ENCODE results near the gene ARHGAP24.

Gene ARHGAP24

DNA sequence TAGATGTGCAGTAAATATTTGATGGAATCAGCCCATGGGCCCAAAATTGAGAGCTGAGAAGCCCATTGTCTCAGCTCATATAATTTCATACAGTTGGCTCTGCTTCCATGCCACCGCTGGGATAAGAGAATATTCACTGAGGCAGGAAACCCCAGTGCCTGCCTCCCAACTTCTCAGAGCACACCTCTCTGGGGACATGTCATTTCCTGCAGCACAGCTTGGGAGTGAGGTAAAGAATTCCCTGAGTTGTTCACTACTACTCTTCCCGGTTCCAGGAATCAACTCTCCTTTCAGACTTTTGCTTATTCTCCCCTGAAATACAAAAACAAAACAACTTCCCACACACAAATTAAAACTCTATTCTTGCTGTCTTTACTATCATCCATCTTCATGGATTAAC lies 495.6 kb downstream of the ARHGAP24 start:
- no peak overlapping the region for H3K4me3 ChIP-seq (ENCODE audit: control insufficient read depth, low read depth, low read length)
- TF ChIP-seq, protein P1, sequence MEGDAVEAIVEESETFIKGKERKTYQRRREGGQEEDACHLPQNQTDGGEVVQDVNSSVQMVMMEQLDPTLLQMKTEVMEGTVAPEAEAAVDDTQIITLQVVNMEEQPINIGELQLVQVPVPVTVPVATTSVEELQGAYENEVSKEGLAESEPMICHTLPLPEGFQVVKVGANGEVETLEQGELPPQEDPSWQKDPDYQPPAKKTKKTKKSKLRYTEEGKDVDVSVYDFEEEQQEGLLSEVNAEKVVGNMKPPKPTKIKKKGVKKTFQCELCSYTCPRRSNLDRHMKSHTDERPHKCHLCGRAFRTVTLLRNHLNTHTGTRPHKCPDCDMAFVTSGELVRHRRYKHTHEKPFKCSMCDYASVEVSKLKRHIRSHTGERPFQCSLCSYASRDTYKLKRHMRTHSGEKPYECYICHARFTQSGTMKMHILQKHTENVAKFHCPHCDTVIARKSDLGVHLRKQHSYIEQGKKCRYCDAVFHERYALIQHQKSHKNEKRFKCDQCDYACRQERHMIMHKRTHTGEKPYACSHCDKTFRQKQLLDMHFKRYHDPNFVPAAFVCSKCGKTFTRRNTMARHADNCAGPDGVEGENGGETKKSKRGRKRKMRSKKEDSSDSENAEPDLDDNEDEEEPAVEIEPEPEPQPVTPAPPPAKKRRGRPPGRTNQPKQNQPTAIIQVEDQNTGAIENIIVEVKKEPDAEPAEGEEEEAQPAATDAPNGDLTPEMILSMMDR (conservative IDR thresholded peaks at IDR 0.05; ENCODE audit: control insufficient read depth, insufficient read depth, low read depth, low read length): no peak
- DNase-seq (ENCODE audit: low read depth): no peak

DNA sequence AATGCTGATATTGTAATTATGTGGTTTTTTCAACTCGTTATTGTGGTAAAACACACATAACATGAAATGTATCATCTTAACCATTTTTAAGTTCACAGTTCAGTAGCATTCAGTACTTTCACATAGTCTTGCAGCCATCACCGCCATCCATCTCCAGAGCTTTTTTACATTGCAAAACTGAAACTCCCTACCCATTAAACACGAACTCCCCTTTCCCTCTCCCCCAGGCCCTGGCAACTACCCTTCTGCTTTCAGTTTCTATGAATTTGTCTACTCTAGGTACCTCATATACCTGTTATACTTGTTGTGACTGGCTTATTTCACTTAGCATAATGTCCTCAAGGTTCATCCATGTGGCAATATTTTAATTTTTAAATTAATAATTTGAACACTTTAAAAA lies 504.3 kb downstream of the ARHGAP24 start:
- TF ChIP-seq, protein P1 (conservative IDR thresholded peaks at IDR 0.05; ENCODE audit: control insufficient read depth, insufficient read depth, low read depth, low read length): no peak
- H3K4me3 ChIP-seq (ENCODE audit: control insufficient read depth, low read depth, low read length): no peak overlapping the region
- DNase-seq (ENCODE audit: low read depth): no peak

DNA sequence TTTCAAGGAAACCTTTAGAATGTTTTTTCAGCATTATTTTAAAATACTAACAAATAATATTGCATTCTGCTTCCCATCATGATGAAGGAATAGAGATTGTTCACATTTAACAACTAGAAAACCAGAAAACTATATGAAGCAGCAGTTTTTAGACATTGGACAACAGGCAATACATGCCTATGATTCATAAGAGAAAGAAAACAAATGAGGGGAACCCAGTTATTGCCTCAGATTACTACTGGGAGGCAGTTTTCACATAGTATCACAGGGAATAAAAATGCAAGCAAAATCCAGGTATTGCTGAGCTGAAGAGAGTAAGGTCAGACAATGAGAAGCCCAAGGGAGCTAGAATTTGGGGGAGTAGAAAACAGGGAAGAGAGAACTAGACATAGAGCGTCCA lies 511.3 kb downstream of the ARHGAP24 start:
- TF ChIP-seq, protein P1 (conservative IDR thresholded peaks at IDR 0.05; ENCODE audit: control insufficient read depth, insufficient read depth, low read depth, low read length): no peak

DNA sequence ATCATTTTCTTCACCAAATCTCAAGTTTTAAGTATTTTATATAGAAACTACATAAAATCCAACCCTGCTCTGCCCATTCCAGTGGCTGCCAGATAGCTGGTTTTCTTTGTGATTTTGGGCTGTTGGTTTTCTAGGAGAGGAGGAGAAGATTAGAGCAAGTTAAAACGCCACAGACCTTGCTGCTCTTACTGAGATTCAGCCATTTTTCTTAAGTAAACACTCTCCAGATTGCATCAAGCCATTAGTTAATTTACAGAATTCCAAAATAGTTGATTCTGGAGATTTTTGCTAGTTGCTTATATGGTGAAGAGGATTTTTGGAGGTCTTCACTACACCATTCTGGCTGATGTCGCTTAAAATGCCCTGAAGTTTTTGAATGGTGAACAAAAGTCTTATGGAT lies 518.7 kb downstream of the ARHGAP24 start:
- TF ChIP-seq, protein P1 (conservative IDR thresholded peaks at IDR 0.05; ENCODE audit: control insufficient read depth, insufficient read depth, low read depth, low read length): no peak
- no peak overlapping the region for H3K4me3 ChIP-seq (ENCODE audit: control insufficient read depth, low read depth, low read length)
- DNase-seq (ENCODE audit: low read depth): no peak

More for the DNA sequence above, 511.3 kb downstream of the ARHGAP24 start:
- DNase-seq (ENCODE audit: low read depth): no peak
- no peak overlapping the region for H3K4me3 ChIP-seq (ENCODE audit: control insufficient read depth, low read depth, low read length)

DNA sequence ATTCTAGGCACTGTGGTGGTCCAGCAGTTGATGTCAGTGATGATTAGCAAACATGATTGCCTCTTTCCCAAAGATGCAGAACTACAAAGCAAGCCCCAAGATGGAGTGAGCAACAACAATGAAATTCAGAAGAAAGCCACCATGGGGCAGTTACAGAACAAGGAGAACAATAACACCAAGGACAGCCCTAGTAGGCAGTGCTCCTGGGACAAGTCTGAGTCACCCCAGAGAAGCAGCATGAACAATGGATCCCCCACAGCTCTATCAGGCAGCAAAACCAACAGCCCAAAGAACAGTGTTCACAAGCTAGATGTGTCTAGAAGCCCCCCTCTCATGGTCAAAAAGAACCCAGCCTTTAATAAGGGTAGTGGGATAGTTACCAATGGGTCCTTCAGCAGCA lies 519.6 kb downstream of the ARHGAP24 start:
- TF ChIP-seq, protein P1 (conservative IDR thresholded peaks at IDR 0.05; ENCODE audit: control insufficient read depth, insufficient read depth, low read depth, low read length): no peak
- H3K4me3 ChIP-seq (ENCODE audit: control insufficient read depth, low read depth, low read length): no peak overlapping the region
- DNase-seq (ENCODE audit: low read depth): no peak

DNA sequence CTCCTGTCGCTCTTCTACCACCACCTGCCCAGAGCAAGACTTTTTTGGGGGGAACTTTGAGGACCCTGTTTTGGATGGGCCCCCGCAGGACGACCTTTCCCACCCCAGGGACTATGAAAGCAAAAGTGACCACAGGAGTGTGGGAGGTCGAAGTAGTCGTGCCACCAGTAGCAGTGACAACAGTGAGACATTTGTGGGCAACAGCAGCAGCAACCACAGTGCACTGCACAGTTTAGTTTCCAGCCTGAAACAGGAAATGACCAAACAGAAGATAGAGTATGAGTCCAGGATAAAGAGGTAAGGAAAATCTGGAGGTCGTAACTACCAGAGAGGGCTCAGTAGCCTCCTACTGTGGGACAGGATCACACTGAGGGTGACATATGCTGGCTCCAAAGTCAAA lies 520.4 kb downstream of the ARHGAP24 start:
- DNase-seq (ENCODE audit: low read depth): no peak
- TF ChIP-seq, protein P1 (conservative IDR thresholded peaks at IDR 0.05; ENCODE audit: control insufficient read depth, insufficient read depth, low read depth, low read length): no peak
- no peak overlapping the region for H3K4me3 ChIP-seq (ENCODE audit: control insufficient read depth, low read depth, low read length)

DNA sequence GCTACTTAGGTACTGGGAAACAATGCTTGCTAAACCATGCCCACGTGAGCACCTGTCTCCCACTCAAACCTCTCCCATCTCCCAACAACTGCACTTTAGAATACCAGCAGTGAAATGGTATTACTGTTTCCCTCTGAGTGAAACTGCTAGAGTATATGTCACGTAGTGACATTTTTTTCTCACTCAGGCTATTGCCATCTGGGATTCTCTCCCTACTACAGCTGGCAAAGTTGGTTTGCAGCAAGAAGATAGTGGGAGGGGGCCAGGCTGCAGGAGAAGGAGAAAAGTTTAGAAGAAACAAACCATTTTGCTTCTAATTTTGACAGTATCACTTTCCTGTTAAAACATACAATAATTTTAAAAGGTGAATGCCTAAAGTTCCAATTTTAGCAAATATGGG lies 526.6 kb downstream of the ARHGAP24 start:
- TF ChIP-seq, protein P1 (conservative IDR thresholded peaks at IDR 0.05; ENCODE audit: control insufficient read depth, insufficient read depth, low read depth, low read length): no peak
- no peak for DNase-seq (ENCODE audit: low read depth)
- no peak overlapping the region for H3K4me3 ChIP-seq (ENCODE audit: control insufficient read depth, low read depth, low read length)
